Measurements from ENCODE around the gene GPR39.
"Not testable (repeated sequence)": the region's sequence is repeated elsewhere in the genome, so short reads cannot be mapped to it uniquely, and the experiment has no call there.

GPR39 gene

GRCh38 chr2:132392879-132393278 lies 23.7 kb upstream of the GPR39 start:
- FAIRE-seq, result no peak
- TF ChIP-seq POLR2A (IDR thresholded peaks at IDR 0.05; ENCODE audit: low read depth, low read length), result no peak
- DNase-seq (ENCODE audit: insufficient read length, low spot score), result no peak

- not testable (repeated sequence) for DNase-seq (ENCODE audit: insufficient read length, low spot score); FAIRE-seq
Measured at GRCh38 chr2:132397042-132397441, 19.6 kb upstream of the GPR39 start.

- no peak for DNase-seq (ENCODE audit: insufficient read length, low spot score)
- FAIRE-seq, result no peak
- TF ChIP-seq POLR2A (IDR thresholded peaks at IDR 0.05; ENCODE audit: low read depth, low read length), result no peak
Measured at GRCh38 chr2:132400169-132400900, 16.3 kb upstream of the GPR39 start.

GRCh38 chr2:132400901-132401240 lies 15.7 kb upstream of the GPR39 start:
- no peak for DNase-seq (ENCODE audit: insufficient read length, low spot score)
- FAIRE-seq, result no peak
- no peak for TF ChIP-seq POLR2A (IDR thresholded peaks at IDR 0.05; ENCODE audit: low read depth, low read length)

- TF ChIP-seq POLR2A (IDR thresholded peaks at IDR 0.05; ENCODE audit: low read depth, low read length), result no peak
- FAIRE-seq, result no peak
Measured at GRCh38 chr2:132401326-132401725, 15.3 kb upstream of the GPR39 start.

GRCh38 chr2:132403146-132403545 lies 13.5 kb upstream of the GPR39 start:
- no peak for FAIRE-seq
- TF ChIP-seq POLR2A (IDR thresholded peaks at IDR 0.05; ENCODE audit: low read depth, low read length), result no peak

More at GRCh38 chr2:132401326-132401725, 15.3 kb upstream of the GPR39 start:
- no peak for DNase-seq (ENCODE audit: insufficient read length, low spot score)

GRCh38 chr2:132404056-132404455 lies 12.5 kb upstream of the GPR39 start:
- FAIRE-seq (no peak), DNase-seq (ENCODE audit: insufficient read length, low spot score) (no peak)
- TF ChIP-seq POLR2A (IDR thresholded peaks at IDR 0.05; ENCODE audit: low read depth, low read length), result no peak

More at GRCh38 chr2:132403146-132403545, 13.5 kb upstream of the GPR39 start:
- DNase-seq (ENCODE audit: insufficient read length, low spot score), result no peak

- no peak for FAIRE-seq
- TF ChIP-seq POLR2A (IDR thresholded peaks at IDR 0.05; ENCODE audit: low read depth, low read length), result no peak
- DNase-seq (ENCODE audit: insufficient read length, low spot score), result no peak
Measured at GRCh38 chr2:132407784-132408183, 8.8 kb upstream of the GPR39 start.

GRCh38 chr2:132412021-132412420 lies 4.6 kb upstream of the GPR39 start:
- no peak for DNase-seq (ENCODE audit: insufficient read length, low spot score)
- no peak for FAIRE-seq
- no peak for TF ChIP-seq POLR2A (IDR thresholded peaks at IDR 0.05; ENCODE audit: low read depth, low read length)

GRCh38 chr2:132414081-132414480 lies 2.5 kb upstream of the GPR39 start:
- FAIRE-seq, result no peak
- no peak for DNase-seq (ENCODE audit: insufficient read length, low spot score)
- TF ChIP-seq POLR2A (IDR thresholded peaks at IDR 0.05; ENCODE audit: low read depth, low read length), result no peak

- no peak for TF ChIP-seq POLR2A (IDR thresholded peaks at IDR 0.05; ENCODE audit: low read depth, low read length)
- FAIRE-seq (no peak), DNase-seq (ENCODE audit: insufficient read length, low spot score) (no peak)
Measured at GRCh38 chr2:132415256-132415914, 1.2 kb upstream of the GPR39 start.

GRCh38 chr2:132415915-132416722 lies 486 bp upstream of the GPR39 start:
- FAIRE-seq, result peak; percentile 83
- TF ChIP-seq POLR2A (IDR thresholded peaks at IDR 0.05; ENCODE audit: low read depth, low read length), result no peak; the same call in 1 of the 2 replicates
- peak; percentile 88 for DNase-seq (ENCODE audit: insufficient read length, low spot score)

GRCh38 chr2:132417430-132418035 lies 928 bp downstream of the GPR39 start:
- no peak for TF ChIP-seq POLR2A (IDR thresholded peaks at IDR 0.05; ENCODE audit: low read depth, low read length)
- FAIRE-seq (no peak), DNase-seq (ENCODE audit: insufficient read length, low spot score) (no peak)

GRCh38 chr2:132419235-132419634 lies 2.6 kb downstream of the GPR39 start:
- no peak for DNase-seq (ENCODE audit: insufficient read length, low spot score)
- FAIRE-seq, result no peak
- no peak for TF ChIP-seq POLR2A (IDR thresholded peaks at IDR 0.05; ENCODE audit: low read depth, low read length)

Data from H54 (cell line).